ENCODE results near the gene FAM161A.

FAM161A gene

GRCh38 chr2:61787941-61788563, 65.8 kb downstream of the FAM161A start:
- DNase-seq (ENCODE audit: low read depth in 2 of 2, low spot score in 1 of 2): no peak

- no peak for DNase-seq (ENCODE audit: low read depth in 2 of 2, low spot score in 1 of 2)
Measured at GRCh38 chr2:61786876-61787275, 67.0 kb downstream of the FAM161A start.

GRCh38 chr2:61785583-61785982, 68.3 kb downstream of the FAM161A start:
- no peak for DNase-seq (ENCODE audit: low read depth in 2 of 2, low spot score in 1 of 2)

GRCh38 chr2:61784643-61785042, 69.2 kb downstream of the FAM161A start:
- no peak for DNase-seq (ENCODE audit: low read depth in 2 of 2, low spot score in 1 of 2)

GRCh38 chr2:61775956-61776570, 77.8 kb downstream of the FAM161A start:
- DNase-seq (ENCODE audit: low read depth in 2 of 2, low spot score in 1 of 2): no peak
